Neural cell (in vitro differentiated cells): Measurements from ENCODE around the gene SPATS2L. TPM values are rescaled to one million over a fixed set of nuclear protein-coding genes. Genes with fewer than 3 reads are reported as not detected.

ENCODE experiments used
- H2AFZ ChIP-seq: fragments of 200-600, 300-800 bp; sonication (generic), shearing (Covaris generic); 2 replicates; pipeline ENCODE4 v1.6.0; 2014; ENCODE audit warnings: low read depth, mild to moderate bottlenecking, antibody characterized with exemption, low read length, moderate library complexity
- H3F3A ChIP-seq: fragments of 200-600 bp; shearing (Covaris generic); 2 replicates; pipeline ENCODE4 v1.6.1; 2016; ENCODE audit warnings: mild to moderate bottlenecking, moderate library complexity, mixed read lengths, antibody characterized with exemption, low read length; ENCODE audit not compliant: insufficient read depth, poor library complexity, severe bottlenecking
- H3K27ac ChIP-seq: fragments of 200-600, 300-800 bp; sonication (generic), shearing (Covaris generic); 2 replicates; pipeline ENCODE4 v1.5.1; 2014; ENCODE audit warnings: mild to moderate bottlenecking, low read length, moderate library complexity
- H3K27me3 ChIP-seq: fragments of 300-800, 200-600 bp; sonication (generic), shearing (Covaris generic); 2 replicates; pipeline ENCODE4 v1.6.0; 2014; ENCODE audit warnings: mild to moderate bottlenecking, low read depth, low read length, moderate library complexity; ENCODE audit not compliant: insufficient read depth
- H3K36me3 ChIP-seq: fragments of 300-800, 200-600 bp; sonication (generic), shearing (Covaris generic); 2 replicates; pipeline ENCODE4 v1.5.1; 2014; ENCODE audit warnings: mild to moderate bottlenecking, antibody characterized with exemption, low read length, moderate library complexity; ENCODE audit not compliant: insufficient read depth
- H3K4me2 ChIP-seq: fragments of 300-800, 200-600 bp; sonication (generic), shearing (Covaris generic); 2 replicates; pipeline ENCODE4 v1.6.0; 2014; ENCODE audit warnings: mild to moderate bottlenecking, low read length
- H3K4me3 ChIP-seq: fragments of 300-800, 200-600 bp; sonication (generic), shearing (Covaris generic); 2 replicates; pipeline ENCODE4 v1.5.1; 2014; ENCODE audit warnings: mild to moderate bottlenecking, low read length, moderate library complexity
- H3K79me2 ChIP-seq: fragments of 200-600 bp; shearing (Covaris generic); replicated peaks from 2 replicates; pipeline ENCODE4 v1.6.0; 2014; ENCODE audit warnings: mild to moderate bottlenecking, low read length, moderate library complexity; ENCODE audit not compliant: insufficient read depth
- H3K9ac ChIP-seq: fragments of 300-800, 200-600 bp; sonication (generic), shearing (Covaris generic); 2 replicates; pipeline ENCODE4 v1.6.1; 2016; ENCODE audit warnings: mild to moderate bottlenecking, low read length, mixed read lengths
- H3K9me2 ChIP-seq: fragments of 200-600 bp; shearing (Covaris generic); 2 replicates; pipeline ENCODE4 v1.6.1; 2016; ENCODE audit warnings: mild to moderate bottlenecking, low read length, mixed read lengths; ENCODE audit not compliant: insufficient read depth
- H3K9me3 ChIP-seq: fragments of 200-600, 300-800 bp; sonication (generic), shearing (Covaris generic); 2 replicates; pipeline ENCODE4 v1.6.1; 2016; ENCODE audit warnings: mild to moderate bottlenecking, mixed run types, low read length, moderate library complexity, mixed read lengths
- H4K20me1 ChIP-seq: fragments of 200-600 bp; shearing (Covaris generic); 2 replicates; pipeline ENCODE4 v1.6.1; 2016; ENCODE audit warnings: mild to moderate bottlenecking, mixed run types; ENCODE audit not compliant: insufficient read depth
- EP300 ChIP-seq: fragments of 450-650 bp; conservative IDR thresholded peaks from 2 replicates; pipeline ENCODE4 v1.6.1; 2014; ENCODE audit warnings: antibody characterized with exemption, mild to moderate bottlenecking, moderate library complexity; ENCODE audit not compliant: poor library complexity, severe bottlenecking
- EZH2 ChIP-seq: fragments of 200-600, 300-800 bp; shearing (Covaris generic), sonication (generic); IDR thresholded peaks from 2 replicates; pipeline ENCODE4 v1.6.1; 2014; ENCODE audit warnings: antibody characterized with exemption, low read length, borderline replicate concordance, mild to moderate bottlenecking; ENCODE audit not compliant: insufficient read depth, poor library complexity, severe bottlenecking
- MXI1 ChIP-seq: fragments of 450-650 bp; conservative IDR thresholded peaks from 2 replicates; pipeline ENCODE4 v1.6.1; 2014; ENCODE audit warnings: antibody characterized with exemption, mild to moderate bottlenecking; ENCODE audit not compliant: poor library complexity, severe bottlenecking
- POLR2AphosphoS5 ChIP-seq: IDR thresholded peaks from 2 replicates; pipeline ENCODE4 v1.6.1; 2012
- RAD21 ChIP-seq: fragments of 450-650 bp; conservative IDR thresholded peaks from 2 replicates; pipeline ENCODE4 v1.6.1; 2014; ENCODE audit warnings: antibody characterized with exemption, mild to moderate bottlenecking, moderate library complexity
- SMC3 ChIP-seq: fragments of 450-650 bp; conservative IDR thresholded peaks from 2 replicates; pipeline ENCODE4 v1.6.1; 2014; ENCODE audit warnings: antibody characterized with exemption, mild to moderate bottlenecking, moderate library complexity; ENCODE audit not compliant: poor library complexity
- TAF1 ChIP-seq: IDR thresholded peaks from 2 replicates; pipeline ENCODE4 v1.6.1; 2012; ENCODE audit warnings: low read depth
- polyA plus RNA-seq: library from polyadenylated mRNA; depleted of rRNA; stranded (reverse); fragments of >200 nt; gene quantifications from 2 replicates; pipeline ENCODE4 v1.2.3, GENCODE V29; 2014
- TF ChIP-seq, protein P1 (sequence below): IDR thresholded peaks from 2 replicates; pipeline ENCODE4 v1.6.1; 2012; ENCODE audit warnings: borderline replicate concordance
- TF ChIP-seq, protein P2 (sequence below): fragments of 450-650 bp; IDR thresholded peaks from 2 replicates; pipeline ENCODE4 v1.5.1; 2014; ENCODE audit warnings: antibody characterized with exemption, mild to moderate bottlenecking, moderate library complexity; ENCODE audit not compliant: poor library complexity, severe bottlenecking

Gene SPATS2L
- polyA plus RNA-seq, 1 donor from 2014 or later = 8.5 TPM

DNA sequence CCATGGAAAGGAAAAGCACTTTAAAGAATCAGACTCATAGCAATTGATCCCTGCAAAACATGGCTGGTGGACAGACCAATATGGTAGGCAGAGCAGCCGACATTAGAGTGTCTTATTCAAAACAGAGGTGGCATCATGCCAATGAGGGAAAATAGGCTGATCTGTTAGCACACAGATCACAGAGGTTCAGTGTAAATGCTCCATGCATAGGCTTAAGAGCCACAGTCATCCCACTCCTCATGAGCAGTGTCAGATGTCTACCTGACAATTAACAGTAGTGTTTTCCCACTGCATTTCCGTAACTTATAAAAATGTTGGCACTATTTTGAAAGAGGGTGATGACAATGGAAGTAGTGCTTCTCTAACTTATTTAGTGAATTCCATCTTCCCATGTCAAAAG, 86.7 kb downstream of the SPATS2L start:
- no peaks in the 10 kb centered on the region for H4K20me1 ChIP-seq
- no peak overlapping the region for H2AFZ ChIP-seq
- no peak overlapping the region for H3K4me2 ChIP-seq
- no peak overlapping the region for H3K9ac ChIP-seq
- no peak overlapping the region for H3K27ac ChIP-seq
- no peaks in the 10 kb centered on the region for H3K9me2 ChIP-seq
- TF ChIP-seq POLR2AphosphoS5 = no peak
- TF ChIP-seq MXI1 = no peak
- no peaks in the 10 kb centered on the region for H3K9me3 ChIP-seq
- no peaks in the 10 kb centered on the region for H3K27me3 ChIP-seq
- peaks cover 17% of the 10 kb centered on the region for H3F3A ChIP-seq
- no peak overlapping the region for H3K4me3 ChIP-seq
- no peaks in the 10 kb centered on the region for H3K36me3 ChIP-seq
- no peaks in the 10 kb centered on the region for H3K79me2 ChIP-seq

DNA sequence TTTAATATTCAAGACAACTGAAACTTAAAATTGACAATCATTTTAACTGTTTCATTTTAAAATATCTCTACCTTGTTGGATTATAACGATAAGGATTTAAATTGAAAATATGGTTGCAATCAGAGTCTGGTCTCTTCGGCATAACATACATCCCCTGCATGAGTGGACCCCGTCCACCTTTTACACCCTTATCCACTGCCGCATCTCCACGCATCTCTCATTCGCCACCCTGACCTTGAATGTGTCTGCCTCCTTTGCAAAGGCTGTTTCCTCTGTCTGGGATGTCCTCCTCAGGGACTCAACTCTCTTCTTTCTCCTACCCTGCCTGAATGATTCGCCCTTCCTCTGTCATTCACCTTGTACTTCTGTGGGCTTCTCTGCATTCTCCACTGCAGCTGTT, 87.6 kb downstream of the SPATS2L start:
- Histone ChIP-seq H3K9me2 (no peaks in the 10 kb centered on the region), H2AFZ (no peak overlapping the region), H3F3A (peaks cover 17% of the 10 kb centered on the region), H3K36me3 (no peaks in the 10 kb centered on the region), H3K27ac (no peak overlapping the region), H3K9ac (no peak overlapping the region), H3K27me3 (no peaks in the 10 kb centered on the region), H4K20me1 (no peaks in the 10 kb centered on the region), H3K79me2 (no peaks in the 10 kb centered on the region), H3K4me3 (no peak overlapping the region), H3K9me3 (no peaks in the 10 kb centered on the region), H3K4me2 (no peak overlapping the region)
- TF ChIP-seq, protein P1, sequence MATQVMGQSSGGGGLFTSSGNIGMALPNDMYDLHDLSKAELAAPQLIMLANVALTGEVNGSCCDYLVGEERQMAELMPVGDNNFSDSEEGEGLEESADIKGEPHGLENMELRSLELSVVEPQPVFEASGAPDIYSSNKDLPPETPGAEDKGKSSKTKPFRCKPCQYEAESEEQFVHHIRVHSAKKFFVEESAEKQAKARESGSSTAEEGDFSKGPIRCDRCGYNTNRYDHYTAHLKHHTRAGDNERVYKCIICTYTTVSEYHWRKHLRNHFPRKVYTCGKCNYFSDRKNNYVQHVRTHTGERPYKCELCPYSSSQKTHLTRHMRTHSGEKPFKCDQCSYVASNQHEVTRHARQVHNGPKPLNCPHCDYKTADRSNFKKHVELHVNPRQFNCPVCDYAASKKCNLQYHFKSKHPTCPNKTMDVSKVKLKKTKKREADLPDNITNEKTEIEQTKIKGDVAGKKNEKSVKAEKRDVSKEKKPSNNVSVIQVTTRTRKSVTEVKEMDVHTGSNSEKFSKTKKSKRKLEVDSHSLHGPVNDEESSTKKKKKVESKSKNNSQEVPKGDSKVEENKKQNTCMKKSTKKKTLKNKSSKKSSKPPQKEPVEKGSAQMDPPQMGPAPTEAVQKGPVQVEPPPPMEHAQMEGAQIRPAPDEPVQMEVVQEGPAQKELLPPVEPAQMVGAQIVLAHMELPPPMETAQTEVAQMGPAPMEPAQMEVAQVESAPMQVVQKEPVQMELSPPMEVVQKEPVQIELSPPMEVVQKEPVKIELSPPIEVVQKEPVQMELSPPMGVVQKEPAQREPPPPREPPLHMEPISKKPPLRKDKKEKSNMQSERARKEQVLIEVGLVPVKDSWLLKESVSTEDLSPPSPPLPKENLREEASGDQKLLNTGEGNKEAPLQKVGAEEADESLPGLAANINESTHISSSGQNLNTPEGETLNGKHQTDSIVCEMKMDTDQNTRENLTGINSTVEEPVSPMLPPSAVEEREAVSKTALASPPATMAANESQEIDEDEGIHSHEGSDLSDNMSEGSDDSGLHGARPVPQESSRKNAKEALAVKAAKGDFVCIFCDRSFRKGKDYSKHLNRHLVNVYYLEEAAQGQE = no peak
- no peak for TF ChIP-seq RAD21

DNA sequence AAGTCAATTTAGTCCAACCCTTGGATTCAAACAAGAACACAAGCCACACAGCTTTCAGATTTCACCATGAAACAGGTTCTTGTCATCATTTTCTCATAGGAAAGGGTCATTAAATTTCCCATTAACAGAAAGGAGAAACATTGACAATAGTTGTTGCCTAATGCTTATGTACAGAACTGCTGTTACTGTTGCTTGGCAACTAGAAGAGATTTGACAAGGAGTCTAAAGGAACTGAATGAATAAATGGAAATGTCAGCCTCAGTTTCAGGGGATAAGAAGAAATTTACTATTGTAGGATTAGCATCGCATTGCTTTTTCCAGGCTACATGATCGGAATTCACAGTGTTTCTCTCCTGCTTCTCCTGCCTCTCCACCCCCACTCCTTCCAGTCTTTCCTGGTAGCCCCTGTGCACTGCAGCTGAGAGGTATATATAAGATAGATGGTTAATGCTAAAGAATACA, 90.3 kb downstream of the SPATS2L start:
- Histone ChIP-seq H3K27ac (peak overlapping the region; percentile 86), H3K36me3 (no peaks in the 10 kb centered on the region), H3K79me2 (no peaks in the 10 kb centered on the region), H3K9me3 (no peaks in the 10 kb centered on the region), H3K27me3 (no peaks in the 10 kb centered on the region), H3K9ac (peak overlapping the region; percentile 49), H4K20me1 (no peaks in the 10 kb centered on the region), H3K4me2 (peak overlapping the region; percentile 50), H3K4me3 (peak overlapping the region; percentile 59), H2AFZ (peak overlapping the region; percentile 5), H3F3A (peaks cover 17% of the 10 kb centered on the region), H3K9me2 (no peaks in the 10 kb centered on the region)
- TF ChIP-seq EZH2 (no peak), POLR2AphosphoS5 (peak; percentile 66), MXI1 (no peak), EP300 (peak; percentile 91), SMC3 (peak; percentile 58), RAD21 (peak; percentile 60), TAF1 (no peak)
- TF ChIP-seq, protein P1 = peak; percentile 99
- TF ChIP-seq, protein P2, sequence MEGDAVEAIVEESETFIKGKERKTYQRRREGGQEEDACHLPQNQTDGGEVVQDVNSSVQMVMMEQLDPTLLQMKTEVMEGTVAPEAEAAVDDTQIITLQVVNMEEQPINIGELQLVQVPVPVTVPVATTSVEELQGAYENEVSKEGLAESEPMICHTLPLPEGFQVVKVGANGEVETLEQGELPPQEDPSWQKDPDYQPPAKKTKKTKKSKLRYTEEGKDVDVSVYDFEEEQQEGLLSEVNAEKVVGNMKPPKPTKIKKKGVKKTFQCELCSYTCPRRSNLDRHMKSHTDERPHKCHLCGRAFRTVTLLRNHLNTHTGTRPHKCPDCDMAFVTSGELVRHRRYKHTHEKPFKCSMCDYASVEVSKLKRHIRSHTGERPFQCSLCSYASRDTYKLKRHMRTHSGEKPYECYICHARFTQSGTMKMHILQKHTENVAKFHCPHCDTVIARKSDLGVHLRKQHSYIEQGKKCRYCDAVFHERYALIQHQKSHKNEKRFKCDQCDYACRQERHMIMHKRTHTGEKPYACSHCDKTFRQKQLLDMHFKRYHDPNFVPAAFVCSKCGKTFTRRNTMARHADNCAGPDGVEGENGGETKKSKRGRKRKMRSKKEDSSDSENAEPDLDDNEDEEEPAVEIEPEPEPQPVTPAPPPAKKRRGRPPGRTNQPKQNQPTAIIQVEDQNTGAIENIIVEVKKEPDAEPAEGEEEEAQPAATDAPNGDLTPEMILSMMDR = no peak
